Measurements from ENCODE around the gene GRIP2.

Gene GRIP2

DNA sequence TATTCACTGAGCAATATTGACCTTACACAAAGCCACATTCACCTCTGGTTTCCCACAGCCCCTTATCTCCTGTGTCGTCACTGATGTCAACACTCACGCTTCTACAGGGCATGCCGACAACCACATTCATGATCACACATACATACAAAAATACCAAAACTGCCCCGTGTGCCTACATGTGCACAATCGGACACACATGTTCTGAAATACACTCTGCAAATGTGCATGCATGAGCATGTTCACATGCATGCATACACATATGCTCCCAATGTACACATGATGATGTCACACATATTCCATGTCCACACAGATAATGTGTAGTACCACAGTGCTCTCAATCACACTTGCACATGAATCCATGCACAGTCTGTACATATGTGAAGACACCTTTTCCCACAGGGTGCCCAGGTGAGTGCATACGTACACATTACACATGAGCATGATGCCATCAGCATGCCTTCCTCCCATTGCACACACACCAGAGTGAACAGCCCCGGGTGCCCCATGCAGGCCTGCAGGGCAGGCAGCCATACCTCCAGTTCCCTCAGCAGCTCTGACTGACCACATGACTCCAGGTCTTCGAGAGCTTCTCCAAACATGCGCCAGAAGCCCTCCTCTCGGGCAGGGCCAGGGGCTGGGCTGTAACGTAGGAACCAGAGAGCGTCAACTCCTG, 37.0 kb downstream of the GRIP2 start:
- H3K36me3 Mint-ChIP-seq (ENCODE audit: low read depth): peaks cover 20% of the 10 kb centered on the region
- no peaks in the 10 kb centered on the region for H3K4me1 Mint-ChIP-seq
- TF ChIP-seq, protein P1, sequence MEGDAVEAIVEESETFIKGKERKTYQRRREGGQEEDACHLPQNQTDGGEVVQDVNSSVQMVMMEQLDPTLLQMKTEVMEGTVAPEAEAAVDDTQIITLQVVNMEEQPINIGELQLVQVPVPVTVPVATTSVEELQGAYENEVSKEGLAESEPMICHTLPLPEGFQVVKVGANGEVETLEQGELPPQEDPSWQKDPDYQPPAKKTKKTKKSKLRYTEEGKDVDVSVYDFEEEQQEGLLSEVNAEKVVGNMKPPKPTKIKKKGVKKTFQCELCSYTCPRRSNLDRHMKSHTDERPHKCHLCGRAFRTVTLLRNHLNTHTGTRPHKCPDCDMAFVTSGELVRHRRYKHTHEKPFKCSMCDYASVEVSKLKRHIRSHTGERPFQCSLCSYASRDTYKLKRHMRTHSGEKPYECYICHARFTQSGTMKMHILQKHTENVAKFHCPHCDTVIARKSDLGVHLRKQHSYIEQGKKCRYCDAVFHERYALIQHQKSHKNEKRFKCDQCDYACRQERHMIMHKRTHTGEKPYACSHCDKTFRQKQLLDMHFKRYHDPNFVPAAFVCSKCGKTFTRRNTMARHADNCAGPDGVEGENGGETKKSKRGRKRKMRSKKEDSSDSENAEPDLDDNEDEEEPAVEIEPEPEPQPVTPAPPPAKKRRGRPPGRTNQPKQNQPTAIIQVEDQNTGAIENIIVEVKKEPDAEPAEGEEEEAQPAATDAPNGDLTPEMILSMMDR (IDR thresholded peaks at IDR 0.05): no peak
- no peak overlapping the region for H3K27ac Mint-ChIP-seq
- peaks cover 49% of the 10 kb centered on the region for H3K9me3 Mint-ChIP-seq
- H3K4me3 Mint-ChIP-seq: no peak overlapping the region
- DNase-seq: no peak
- peaks cover 24% of the 10 kb centered on the region for H3K27me3 Mint-ChIP-seq (ENCODE audit: low read depth, poor library complexity)

DNA sequence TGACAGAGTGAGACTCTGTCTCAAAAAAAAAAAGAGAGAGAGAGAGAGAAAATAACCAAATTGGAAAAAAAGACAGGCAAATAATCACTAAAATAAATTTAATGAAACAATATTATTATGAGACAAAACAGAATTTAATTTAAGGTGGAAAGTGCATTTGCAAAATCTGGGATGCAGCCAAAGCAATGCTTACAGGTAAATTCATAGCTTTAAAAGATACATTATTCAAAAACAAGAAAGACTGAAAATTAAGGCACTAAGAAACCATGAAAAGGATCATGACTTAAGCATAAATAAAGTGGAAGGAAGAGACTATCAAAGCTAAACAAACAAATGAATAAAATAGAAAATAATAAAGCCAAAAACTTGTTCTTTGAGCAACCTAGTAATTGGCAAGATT, 37.7 kb downstream of the GRIP2 start:
- H3K36me3 Mint-ChIP-seq (ENCODE audit: low read depth): peaks cover 20% of the 10 kb centered on the region
- TF ChIP-seq, protein P1 (IDR thresholded peaks at IDR 0.05): no peak
- DNase-seq: no peak
- no peak overlapping the region for H3K4me3 Mint-ChIP-seq
- H3K27me3 Mint-ChIP-seq (ENCODE audit: low read depth, poor library complexity): peaks cover 30% of the 10 kb centered on the region
- no peak overlapping the region for H3K27ac Mint-ChIP-seq
- H3K4me1 Mint-ChIP-seq: no peaks in the 10 kb centered on the region
- peaks cover 49% of the 10 kb centered on the region for H3K9me3 Mint-ChIP-seq

DNA sequence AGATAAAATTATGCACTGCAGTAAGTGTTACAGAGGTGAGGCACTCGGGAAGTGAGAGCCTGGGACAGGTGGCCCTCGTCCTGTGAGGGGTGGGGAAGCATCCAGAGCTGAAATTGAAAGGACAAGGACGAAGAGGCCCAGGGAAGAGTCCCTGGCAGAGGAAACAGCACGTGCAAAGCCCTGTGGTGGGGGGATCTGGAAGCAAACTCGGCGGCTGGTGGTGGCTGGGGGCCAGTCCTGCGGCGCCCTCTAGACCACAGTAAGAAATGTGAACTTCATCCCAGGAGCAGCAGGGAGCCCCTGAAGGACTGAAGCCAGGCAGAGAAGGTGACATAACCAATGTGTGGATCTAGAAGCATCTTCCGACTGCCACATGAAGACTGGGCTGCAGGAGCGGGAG, 42.8 kb downstream of the GRIP2 start:
- peaks cover 5% of the 10 kb centered on the region for H3K4me1 Mint-ChIP-seq
- peak overlapping the region; percentile 43 for H3K27ac Mint-ChIP-seq
- H3K4me3 Mint-ChIP-seq: no peak overlapping the region
- TF ChIP-seq, protein P1 (IDR thresholded peaks at IDR 0.05): no peak
- DNase-seq: no peak
- H3K27me3 Mint-ChIP-seq (ENCODE audit: low read depth, poor library complexity): peaks cover 20% of the 10 kb centered on the region
- H3K36me3 Mint-ChIP-seq (ENCODE audit: low read depth): peaks cover 10% of the 10 kb centered on the region
- peaks cover 35% of the 10 kb centered on the region for H3K9me3 Mint-ChIP-seq

DNA sequence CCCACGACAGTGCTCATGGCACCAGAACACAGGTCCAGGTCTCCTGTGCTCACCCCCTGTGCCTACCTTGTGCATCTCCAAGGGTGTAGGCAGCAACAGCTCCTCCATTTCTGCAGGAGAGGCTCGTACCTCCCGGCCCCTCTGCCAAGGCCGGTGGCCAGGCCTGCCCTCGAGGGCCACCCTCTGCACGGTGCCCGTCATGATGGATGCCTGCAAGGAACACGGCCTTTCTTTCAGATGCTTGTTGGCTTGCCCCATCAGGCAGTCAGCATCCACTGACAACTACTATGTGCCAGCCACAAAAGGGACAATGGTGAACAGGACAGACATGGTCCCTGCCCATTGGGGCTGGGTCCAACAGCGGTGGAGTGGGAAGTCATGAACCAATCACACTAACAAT, 43.8 kb downstream of the GRIP2 start:
- TF ChIP-seq, protein P1 (IDR thresholded peaks at IDR 0.05): no peak
- peaks cover 10% of the 10 kb centered on the region for H3K36me3 Mint-ChIP-seq (ENCODE audit: low read depth)
- DNase-seq: no peak
- peaks cover 25% of the 10 kb centered on the region for H3K9me3 Mint-ChIP-seq
- H3K27me3 Mint-ChIP-seq (ENCODE audit: low read depth, poor library complexity): peaks cover 20% of the 10 kb centered on the region
- H3K4me3 Mint-ChIP-seq: no peak overlapping the region
- H3K27ac Mint-ChIP-seq: no peak overlapping the region
- peaks cover 5% of the 10 kb centered on the region for H3K4me1 Mint-ChIP-seq

DNA sequence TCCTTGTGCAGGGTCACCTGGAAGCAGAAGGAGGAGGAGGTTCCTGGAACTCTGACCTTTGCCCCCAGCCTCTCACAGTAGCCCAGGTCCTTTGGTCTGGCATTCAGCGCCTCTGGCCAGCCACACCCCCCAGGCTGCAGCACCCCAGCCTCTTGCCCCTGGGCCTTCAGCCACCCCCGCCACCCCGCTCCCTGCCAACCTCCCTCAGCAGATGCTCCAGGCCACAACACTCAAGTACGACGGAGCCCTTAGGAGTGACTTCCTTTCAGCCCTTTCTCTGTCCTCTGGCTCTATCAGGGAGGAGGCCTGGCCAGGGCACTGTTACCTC, 45.2 kb downstream of the GRIP2 start:
- Mint-ChIP-seq H3K4me3 (no peak overlapping the region), H3K27ac (no peak overlapping the region), H3K36me3 (ENCODE audit: low read depth) (peaks cover 6% of the 10 kb centered on the region), H3K27me3 (ENCODE audit: low read depth, poor library complexity) (peaks cover 12% of the 10 kb centered on the region), H3K4me1 (peaks cover 5% of the 10 kb centered on the region), H3K9me3 (peaks cover 11% of the 10 kb centered on the region)
- DNase-seq: no peak
- TF ChIP-seq, protein P1 (IDR thresholded peaks at IDR 0.05): no peak

DNA sequence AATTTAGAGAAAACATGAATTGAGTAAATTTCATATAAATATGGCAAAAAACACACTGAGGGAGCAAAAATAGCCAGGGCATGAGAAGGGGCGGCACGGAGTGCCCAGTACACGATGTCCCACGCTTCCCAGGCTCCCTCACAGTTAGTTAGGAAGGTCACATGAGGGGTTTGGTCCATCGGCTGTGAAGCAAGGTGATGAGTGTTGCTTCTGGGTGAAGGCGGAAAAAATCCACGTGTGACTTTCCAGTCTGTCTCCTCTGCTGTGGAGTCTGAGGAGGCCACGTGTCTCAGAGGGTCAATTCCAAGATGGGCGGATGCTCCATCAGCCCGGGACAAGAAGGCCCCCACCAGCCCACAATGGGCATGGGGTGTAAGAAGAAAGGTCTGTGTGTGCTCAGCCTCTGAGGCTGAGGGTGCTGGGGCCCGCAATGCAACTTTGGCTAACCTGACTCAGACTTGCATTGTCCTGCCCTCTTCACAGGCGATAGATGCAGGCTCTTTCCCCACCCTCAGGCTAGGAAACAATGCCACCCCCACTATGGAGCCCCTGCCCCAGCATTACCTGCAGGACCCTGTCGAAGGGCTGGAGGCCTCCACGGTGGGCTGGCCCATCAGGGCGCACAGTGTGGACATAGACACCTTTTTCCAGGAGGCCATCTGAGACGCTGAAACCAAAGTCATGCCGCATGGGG, 45.7 kb downstream of the GRIP2 start:
- H3K36me3 Mint-ChIP-seq (ENCODE audit: low read depth): peaks cover 4% of the 10 kb centered on the region
- H3K4me3 Mint-ChIP-seq: no peak overlapping the region
- H3K9me3 Mint-ChIP-seq: peaks cover 8% of the 10 kb centered on the region
- TF ChIP-seq, protein P1 (IDR thresholded peaks at IDR 0.05): no peak
- peaks cover 12% of the 10 kb centered on the region for H3K27me3 Mint-ChIP-seq (ENCODE audit: low read depth, poor library complexity)
- H3K27ac Mint-ChIP-seq: peak overlapping the region; percentile 42
- H3K4me1 Mint-ChIP-seq: peaks cover 5% of the 10 kb centered on the region
- DNase-seq: no peak
